Measurements from ENCODE around the gene NAP1L1.
"Not testable (repeated sequence)": the region's sequence is repeated elsewhere in the genome, so short reads cannot be mapped to it uniquely, and the experiment has no call there.

The NAP1L1 gene

DNA sequence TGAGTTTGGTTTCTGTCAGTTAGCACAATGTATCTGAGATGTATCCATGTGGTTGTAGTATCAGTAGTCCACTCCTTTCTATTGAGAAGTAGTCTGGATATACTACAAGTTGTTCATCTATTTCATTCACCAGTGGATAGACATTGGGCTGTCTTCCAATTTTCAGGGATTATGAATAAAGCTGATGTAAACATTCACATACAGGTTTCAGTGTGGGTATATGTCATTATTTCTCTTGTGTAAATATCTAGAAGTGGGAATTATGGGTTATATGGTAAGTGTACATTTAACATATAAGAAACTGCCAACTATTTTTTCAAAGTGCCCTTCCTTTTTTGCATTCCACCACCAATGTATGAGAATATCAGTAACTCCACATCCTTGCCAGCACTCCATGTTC is 88.8 kb downstream of the NAP1L1 start:
- DNase-seq (ENCODE audit: low read depth), result no peak
- TF ChIP-seq, protein P1, sequence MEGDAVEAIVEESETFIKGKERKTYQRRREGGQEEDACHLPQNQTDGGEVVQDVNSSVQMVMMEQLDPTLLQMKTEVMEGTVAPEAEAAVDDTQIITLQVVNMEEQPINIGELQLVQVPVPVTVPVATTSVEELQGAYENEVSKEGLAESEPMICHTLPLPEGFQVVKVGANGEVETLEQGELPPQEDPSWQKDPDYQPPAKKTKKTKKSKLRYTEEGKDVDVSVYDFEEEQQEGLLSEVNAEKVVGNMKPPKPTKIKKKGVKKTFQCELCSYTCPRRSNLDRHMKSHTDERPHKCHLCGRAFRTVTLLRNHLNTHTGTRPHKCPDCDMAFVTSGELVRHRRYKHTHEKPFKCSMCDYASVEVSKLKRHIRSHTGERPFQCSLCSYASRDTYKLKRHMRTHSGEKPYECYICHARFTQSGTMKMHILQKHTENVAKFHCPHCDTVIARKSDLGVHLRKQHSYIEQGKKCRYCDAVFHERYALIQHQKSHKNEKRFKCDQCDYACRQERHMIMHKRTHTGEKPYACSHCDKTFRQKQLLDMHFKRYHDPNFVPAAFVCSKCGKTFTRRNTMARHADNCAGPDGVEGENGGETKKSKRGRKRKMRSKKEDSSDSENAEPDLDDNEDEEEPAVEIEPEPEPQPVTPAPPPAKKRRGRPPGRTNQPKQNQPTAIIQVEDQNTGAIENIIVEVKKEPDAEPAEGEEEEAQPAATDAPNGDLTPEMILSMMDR (conservative IDR thresholded peaks at IDR 0.05; ENCODE audit: control insufficient read depth, insufficient read depth, low read depth, low read length), result no peak

DNA sequence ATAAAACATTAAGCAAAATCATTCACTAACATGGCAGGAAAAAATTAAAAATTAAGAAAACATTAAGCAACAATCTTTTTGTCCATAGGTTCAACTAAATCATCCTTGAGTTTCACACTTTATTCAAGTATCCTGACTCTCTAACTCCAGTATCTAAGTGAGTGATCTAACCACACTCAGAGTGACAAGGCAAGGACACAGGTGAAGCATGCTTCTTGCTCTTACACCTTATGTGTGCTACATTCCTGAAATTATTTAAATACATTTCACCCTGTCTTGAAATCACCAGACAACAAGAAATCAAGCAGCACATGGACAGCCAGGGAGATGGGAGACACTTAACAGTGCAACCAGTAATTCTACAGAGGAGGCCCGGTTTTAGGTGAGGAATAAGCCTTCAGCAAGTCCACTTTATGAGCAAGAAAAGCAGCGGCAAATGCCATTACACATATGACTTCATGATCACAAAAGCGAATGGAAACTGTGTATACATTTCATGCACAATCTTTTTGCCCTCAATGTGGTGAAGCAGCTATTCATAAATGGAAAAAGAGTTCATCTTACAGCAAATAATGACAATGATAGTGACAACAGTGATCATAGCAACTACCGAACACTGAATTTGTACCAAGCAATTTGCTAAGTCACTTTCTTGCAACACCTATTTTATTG is 90.3 kb downstream of the NAP1L1 start:
- H3K4me3 ChIP-seq (ENCODE audit: control insufficient read depth, low read depth, low read length), result no peak overlapping the region
- no peak for DNase-seq (ENCODE audit: low read depth)
- TF ChIP-seq, protein P1 (conservative IDR thresholded peaks at IDR 0.05; ENCODE audit: control insufficient read depth, insufficient read depth, low read depth, low read length), result no peak

More for the DNA sequence above, 88.8 kb downstream of the NAP1L1 start:
- H3K4me3 ChIP-seq (ENCODE audit: control insufficient read depth, low read depth, low read length), result no peak overlapping the region

DNA sequence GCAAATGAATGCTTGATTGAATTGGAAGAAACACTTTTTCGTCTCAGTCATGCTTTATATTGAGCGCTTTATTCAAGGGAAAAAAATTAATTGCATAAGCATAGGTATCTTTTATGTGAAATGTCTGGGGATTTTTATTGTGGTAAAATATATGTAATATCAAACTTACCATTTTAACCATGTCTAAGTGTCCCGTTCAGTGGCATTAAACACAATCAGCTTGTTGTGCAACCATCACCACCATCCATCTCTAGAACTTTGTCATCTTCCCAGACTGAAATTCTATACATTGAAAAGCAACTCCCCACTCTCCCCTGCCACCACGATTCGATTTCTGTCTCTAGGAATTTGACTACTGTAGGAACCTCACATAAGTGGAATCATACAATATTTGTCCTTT is 92.7 kb downstream of the NAP1L1 start:
- TF ChIP-seq, protein P1 (conservative IDR thresholded peaks at IDR 0.05; ENCODE audit: control insufficient read depth, insufficient read depth, low read depth, low read length), result no peak
- no peak for DNase-seq (ENCODE audit: low read depth)
- no peak overlapping the region for H3K4me3 ChIP-seq (ENCODE audit: control insufficient read depth, low read depth, low read length)

DNA sequence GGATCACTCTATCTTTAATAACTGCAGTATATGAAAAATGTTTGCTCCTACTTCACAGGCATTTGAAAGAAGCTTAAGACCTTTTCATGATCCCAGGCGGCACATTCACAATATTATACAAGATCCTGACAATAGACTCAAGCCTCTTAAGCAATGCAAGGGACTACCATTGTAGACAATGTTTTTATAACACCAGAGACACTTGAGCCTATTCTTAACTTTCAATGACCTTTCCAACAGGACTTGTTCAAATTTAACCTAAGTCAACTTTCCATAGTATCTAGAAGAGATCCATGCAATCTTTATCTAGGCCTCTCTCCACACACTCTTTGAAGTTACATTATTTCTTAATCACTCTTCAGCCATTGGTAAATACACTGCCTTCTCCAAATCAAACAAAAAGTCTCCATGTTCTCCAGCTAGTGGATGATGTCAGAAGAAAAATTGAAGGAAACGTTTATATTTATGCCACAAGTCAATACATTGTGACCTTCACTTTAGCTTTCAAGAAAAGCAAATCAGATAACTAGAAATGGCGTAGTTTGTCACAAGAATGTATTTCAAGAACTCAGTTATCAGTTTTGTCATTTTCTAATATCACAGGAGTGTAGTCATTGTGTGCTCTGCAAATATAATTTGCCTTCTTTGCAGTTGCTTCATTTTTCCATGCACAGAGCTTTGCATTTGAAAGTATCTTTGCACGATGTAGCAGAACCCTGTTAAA is 94.1 kb downstream of the NAP1L1 start:
- DNase-seq (ENCODE audit: low read depth), result no peak
- no peak overlapping the region for H3K4me3 ChIP-seq (ENCODE audit: control insufficient read depth, low read depth, low read length)
- TF ChIP-seq, protein P1 (conservative IDR thresholded peaks at IDR 0.05; ENCODE audit: control insufficient read depth, insufficient read depth, low read depth, low read length), result no peak

DNA sequence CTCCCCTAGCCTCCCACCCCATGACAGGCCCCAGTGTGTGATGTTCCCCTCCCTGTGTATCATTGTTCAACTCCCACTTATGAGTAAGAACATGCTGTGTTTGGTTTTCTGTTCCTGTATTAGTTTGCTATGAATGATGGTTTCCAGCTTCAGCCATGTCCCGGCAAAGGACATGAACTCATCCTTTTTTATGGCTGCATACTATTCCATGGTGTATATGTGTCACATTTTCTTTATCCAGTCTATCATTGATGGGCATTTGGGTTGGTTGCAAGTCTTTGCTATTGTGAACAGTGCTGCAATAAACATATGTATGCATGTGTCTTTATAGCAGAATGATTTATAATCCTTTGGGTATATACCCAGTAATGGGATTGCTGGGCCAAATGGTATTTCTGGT is 96.8 kb downstream of the NAP1L1 start:
- not testable (repeated sequence) for DNase-seq (ENCODE audit: low read depth); H3K4me3 ChIP-seq (ENCODE audit: control insufficient read depth, low read depth, low read length)

Data from fibroblast of mammary gland (primary cell).